NCI-H82 treated with DMSO at 0.1 percent for 48 hours (cell line): Measurements from ENCODE around the gene IPPK.

ENCODE experiments used
- DNase-seq: peaks from one replicate; lab custom pipeline; 2025; ENCODE audit not compliant: unreplicated experiment; lab: John Stamatoyannopoulos, UW

The IPPK gene

DNA sequence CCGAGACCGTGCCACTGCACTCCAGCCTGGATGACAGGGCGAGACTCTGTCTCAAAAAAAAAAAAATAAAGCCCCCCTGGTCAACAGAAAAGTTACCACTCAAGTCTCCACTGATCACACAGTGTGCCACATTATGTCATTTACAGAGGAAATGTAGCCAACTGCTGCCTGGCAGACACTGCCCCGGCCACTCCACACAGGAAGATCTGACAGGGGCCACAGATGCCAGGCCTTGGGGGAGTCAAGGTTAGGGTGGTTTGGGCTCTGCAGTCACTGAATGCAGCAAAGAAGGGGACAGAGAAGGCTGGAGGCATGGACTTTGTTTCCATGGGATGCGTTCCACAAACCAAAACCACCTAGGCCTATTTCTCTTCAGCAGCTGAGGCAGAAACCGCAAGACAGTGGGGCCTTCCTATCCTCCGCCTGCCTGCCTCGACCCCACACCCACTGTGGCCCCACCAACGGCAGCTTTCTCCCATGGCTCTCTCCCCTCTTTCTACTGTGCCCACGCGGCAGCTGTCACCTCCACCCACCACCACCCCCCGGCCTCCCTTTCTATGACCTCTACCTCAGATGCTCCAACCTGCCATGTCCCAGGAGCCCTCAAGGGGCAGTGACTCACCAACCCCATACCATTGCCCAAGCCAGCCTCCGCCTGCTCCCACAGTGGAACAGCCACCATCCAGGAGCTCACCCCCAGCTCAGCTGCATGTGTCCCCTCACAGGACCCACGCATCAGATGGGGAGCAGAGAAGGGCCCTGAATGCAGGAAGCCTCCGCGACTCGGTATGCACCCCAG is 12.4 kb downstream of the IPPK start:
- no peak for DNase-seq

DNA sequence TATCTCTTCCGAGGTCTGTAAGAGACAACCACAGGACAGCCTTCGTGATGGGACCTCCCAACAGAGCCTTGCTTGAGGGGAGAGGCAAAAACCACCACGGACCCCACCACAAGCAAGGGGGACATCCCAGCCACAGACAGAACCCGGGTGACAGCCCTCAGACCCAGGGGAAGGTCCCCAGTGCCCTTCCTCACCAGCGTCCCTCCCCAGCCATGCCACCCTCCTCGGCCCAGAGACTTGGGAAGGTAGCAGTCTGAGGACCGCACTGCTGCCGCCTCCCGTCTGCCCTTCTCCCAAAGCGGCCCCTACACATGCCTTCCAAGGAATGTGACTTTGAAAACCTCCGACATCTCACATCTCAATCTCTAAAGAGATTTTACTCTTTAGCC is 13.4 kb downstream of the IPPK start:
- DNase-seq, result no peak

DNA sequence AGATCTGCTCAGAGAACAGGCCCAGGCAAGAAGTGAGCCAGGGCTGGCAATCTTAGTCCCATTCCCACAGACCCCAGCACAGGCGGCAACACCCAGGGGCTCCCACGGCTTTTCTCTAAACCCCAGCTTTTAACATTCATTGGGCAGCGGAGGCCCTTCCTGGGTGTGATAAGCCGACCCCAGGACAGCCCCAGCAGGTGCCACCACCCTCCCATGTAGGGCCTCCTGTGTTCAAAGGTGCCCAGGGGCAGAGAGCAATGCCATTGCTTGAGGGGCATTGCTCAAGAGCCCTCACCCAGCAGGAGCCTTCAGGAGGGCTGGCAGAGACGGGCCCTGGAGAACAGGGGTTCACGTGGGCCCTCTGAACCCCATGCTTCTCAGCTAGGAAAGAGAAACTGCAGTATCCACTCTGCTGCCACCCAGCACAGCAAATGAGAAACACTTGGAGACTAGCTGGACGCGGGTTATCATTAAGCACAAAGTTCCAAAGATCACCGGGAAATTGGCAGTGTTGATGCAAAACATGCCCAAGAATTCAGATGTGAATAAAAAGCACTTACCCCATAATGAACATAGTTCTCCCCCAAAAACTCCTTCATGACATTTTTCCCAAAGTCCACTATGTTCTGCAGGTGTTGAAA is 13.9 kb downstream of the IPPK start:
- DNase-seq, result no peak

DNA sequence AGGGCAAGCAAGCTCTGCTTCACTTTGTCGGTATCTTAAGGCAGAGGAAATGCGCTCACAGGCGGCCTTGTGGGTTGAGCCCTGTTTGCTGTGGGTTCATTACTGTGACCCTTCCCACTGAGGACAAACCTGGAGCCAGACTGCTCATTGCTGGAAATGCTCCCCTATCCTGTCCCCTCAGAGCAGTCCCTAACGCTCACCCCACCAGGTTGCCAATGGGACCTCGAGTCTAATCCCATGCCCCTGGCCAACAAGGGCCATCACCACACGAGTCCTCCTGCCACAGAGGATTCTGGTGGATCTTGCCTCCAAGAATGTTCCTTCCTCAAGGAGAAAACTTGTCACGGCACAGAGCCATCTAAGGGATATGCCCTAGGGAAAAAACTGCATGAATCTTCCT is 14.6 kb downstream of the IPPK start:
- no peak for DNase-seq

DNA sequence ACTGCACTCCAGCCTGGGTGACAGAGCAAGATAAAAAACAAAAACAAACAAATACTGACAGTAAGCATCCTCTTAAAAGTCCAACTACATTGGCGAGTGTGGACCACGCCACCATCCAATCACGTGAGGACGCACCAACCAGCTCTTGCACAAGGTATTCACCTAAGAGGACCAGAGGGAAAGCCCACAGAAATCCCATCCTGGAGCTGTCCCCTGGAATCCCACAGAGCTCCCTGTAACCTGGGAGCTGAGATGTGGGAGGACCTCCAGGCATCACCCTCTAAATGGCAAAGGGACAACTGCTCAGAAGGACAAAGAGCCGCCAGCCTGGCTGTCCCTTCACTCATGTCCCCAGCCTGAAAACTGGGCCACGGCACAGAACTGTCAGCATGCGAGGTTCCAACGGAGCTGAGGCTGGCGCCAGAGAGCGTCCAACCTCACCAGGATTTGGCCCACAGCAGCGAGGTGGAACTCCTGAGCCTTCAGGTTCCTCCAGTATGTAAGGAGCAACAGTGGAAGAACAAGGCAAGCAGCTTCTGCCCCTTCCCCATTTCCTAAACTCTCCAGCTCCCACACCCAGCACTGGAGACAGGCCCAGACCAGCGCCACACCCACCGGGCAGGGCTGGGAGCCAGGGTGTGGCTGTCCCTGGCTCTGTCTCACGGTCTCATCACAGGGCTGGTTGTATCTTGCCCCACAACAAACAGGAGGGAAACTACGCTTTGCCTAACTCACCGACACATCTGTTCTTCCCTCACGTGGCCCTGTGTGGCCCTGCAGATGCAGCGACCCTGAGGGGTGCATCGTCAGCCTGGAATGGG is 15.2 kb downstream of the IPPK start:
- DNase-seq, result no peak

DNA sequence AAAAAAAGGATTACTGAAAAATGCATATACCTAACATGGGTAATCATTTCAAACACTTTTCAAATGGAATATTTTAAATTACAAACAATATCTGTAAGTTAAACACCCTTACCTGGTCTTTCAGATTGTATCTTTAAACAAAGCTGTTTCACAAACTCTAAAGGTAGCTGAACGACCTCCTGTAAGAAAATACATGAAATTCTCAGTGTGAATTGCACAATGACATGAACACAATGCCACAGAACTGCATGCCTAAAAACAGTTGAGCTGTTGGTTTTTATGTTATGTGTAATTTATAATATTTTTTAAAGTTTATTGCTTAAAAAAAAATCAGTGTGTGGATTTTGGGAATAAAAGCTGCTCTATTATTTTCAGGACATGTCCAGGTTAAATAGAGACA is 17.5 kb downstream of the IPPK start:
- no peak for DNase-seq

DNA sequence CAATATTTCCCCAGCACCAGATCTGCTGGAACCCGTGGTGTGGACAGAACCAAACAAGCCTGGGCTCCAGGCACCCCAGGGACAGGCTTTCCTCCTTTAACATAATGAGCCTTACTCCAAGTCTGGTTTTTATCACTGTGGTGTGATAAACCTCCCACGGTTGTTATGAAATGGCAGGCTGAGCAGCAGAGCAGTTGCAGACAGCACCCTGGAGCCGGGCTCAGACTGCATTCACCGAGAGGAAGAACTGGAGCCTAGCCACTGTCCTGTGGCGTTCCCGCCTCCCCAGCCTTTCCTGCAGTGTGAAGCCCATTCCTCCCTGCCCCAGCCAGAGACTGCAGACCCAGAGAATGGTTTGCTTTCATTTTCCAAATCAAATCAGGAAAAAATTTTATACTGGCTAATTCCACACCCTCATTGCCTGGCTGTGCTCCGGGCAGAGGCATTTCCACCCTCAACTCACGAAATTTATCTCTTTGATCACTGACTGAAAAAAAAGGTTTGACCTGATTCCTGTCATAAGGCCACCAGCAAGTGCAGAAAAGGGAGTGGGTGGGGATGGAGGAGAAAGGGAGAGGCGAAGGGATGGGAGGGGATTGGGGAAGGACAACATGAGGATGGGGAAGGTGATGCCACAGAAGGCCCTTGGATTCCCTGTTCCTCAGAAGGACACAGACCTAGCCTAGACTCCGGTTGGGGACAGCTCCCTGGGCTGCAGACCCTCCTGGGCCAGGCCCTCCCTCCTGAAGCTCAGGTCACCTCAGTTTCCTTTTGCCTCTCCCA is 18.9 kb downstream of the IPPK start:
- no peak for DNase-seq

DNA sequence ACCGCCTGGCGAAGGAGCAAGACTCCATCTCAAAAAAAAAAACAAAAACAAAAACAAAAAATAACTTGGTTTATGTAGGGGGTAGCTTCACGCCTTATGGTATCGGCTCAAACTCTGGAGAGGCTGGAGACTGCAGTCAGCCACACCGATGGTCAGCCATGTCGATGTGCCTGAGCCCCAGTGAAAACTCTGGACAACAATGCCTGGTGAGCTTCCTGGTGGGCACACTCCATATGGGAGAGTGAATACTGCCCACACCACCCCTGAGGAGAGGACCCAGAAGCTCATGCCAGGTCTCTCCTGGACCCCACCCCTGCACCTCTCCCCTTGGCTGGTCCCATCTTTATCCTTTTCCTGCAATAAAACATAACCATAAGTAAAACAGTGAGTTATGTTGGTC is 19.6 kb downstream of the IPPK start:
- DNase-seq, result no peak

DNA sequence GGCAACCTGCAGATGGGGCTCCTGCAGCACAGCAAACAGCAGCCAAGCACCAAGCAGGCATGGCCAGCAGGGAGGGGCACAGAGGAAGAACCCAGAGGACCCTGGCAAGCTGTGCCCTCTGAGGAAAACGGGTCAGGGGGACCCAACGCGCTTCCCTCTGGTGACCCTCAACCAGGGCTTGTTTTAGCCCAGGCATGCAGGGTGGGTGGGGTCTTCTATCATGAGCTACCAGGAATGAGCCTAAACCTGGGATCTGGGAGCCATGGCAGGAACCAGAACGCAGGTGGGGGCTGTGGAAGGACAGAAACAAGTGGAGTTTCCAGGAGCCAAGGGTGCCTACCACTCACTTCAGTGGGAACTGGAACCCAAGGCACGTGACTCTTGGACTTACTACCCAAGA is 20.9 kb downstream of the IPPK start:
- no peak for DNase-seq

DNA sequence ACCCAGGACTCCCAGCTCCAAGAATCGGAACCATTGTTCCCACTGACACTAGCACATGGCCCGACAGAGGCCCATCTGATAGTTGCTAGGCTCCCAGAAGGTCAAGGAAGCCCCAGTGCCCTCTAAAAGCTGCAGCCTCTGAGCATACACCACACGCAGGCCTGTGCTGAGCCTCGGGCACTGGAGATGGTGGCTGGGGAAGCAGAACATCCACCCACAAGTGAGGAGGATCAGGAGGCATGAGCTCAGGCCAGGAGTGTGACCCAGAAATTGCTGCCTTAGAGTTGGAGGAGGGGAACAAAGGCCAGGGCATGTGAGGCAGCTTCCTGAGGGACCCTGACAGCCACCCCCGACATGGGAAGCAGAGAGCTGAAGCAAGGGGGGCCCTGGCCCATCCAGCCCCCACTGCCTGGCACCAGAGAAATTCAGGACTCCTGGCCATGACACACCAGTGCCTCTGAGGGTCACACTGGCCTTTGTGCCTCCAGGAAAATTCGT is 21.4 kb downstream of the IPPK start:
- DNase-seq, result no peak

DNA sequence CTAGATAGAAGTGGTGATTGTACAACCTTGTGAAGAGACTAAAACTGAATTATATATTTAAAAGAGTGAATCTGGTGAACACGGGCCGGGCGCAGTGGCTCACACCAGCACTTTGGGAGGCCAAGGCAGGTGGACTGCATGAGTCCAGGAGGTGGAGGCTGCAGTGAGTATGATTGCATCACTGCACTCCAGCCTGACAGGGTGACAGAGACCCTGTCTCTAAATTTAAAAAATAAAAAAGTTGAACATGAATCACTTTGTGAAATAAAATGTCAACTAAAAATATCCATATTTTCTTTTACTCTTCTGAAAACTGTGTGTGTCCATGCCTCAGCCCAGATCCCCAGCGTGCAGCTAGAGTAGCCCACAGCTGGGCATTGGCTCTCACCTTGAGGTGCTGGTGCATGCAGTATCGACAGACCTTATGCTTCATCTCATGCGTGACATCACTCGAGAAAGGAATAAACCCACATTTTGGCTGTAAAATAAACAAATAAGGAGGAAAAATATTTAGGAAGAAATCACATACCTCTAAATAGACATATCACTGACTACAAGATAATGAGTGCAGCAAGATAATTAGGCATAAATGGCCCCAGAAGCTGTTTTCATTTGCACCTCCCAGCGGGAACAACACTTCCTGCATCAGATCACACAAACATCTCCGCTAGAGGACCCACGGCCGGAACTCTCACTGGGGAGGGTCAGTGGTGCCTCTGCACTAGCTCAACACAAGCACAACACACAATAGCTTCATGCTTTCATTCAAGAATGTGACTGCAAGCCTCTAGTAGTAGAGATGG is 22.1 kb downstream of the IPPK start:
- DNase-seq, result no peak

DNA sequence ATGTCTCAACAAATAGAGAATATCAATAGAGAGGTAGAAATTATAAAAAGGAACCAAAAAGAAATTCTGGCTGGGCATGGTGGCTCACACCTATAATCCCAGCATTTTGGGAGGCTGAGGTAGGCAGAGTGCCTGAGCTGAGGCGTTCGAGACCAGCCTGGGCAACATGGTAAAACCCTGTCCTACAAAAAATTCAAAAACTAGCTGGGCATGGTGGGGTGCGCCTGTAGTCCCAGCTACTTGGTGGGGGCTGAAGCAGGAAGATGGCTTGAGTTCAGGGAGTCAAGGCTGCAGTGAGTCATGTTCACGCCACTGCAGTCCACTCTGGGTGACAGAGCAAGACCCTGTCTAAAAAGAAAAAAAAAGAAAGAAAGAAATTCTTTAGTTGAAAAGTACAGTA is 24.9 kb downstream of the IPPK start:
- DNase-seq, result no peak

DNA sequence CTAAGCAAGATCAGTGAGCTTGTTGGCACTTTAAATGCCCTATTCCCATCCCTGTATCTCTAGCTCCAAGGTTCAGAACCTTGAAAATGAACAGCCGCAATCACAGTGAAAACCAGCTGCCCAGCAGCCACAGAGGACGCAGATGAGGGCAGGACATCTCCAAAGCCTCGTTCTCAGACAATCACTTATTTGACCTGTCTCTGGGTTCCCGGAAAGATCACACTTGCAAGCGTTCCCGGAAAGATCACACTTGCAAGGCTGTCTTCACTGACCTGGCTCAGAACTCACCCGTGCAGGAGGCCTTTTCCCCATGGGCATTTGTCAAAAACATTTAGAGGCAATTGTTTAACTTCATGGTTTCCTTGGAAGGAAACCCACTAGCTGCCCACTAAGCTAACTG is 25.7 kb downstream of the IPPK start:
- DNase-seq, result no peak

DNA sequence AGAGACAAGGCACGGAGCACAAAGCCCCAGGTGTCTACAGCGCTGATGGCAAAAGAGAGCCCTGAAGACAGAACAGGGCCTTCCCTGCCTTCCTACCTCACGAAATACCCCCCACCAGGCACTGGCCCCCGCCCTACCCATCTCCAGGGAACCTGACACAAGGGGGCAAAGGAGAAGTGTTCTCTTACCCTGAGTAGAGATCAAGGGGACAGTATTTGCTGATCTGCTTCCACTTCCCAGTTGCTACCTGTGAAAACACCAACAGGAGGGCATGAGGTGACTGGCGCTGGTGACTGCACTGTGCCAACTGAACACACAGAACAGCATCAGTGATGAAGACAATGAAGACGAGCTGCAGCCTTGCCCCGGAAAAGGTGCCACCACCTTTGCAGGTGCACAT is 27.4 kb downstream of the IPPK start:
- DNase-seq, result no peak

DNA sequence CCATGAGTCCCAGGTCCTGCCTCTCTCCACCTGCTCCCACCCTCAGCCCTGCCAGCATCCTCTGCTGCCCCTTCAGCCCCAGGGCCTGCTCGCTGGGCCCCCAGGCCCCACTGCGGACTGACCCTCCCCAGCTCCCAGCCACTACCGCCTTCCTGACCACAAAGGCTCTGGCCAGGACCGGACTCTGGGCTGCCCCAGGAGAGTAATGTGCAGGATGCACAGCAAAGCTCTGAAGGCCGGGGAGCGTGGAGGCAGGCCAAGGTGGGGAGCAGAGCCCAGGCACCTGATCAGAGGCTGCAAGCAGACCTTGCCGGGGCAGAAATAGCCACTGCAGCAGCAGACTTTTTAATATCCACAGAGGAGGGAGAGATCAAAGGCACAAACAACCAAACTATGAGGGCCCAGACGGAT is 27.9 kb downstream of the IPPK start:
- no peak for DNase-seq

DNA sequence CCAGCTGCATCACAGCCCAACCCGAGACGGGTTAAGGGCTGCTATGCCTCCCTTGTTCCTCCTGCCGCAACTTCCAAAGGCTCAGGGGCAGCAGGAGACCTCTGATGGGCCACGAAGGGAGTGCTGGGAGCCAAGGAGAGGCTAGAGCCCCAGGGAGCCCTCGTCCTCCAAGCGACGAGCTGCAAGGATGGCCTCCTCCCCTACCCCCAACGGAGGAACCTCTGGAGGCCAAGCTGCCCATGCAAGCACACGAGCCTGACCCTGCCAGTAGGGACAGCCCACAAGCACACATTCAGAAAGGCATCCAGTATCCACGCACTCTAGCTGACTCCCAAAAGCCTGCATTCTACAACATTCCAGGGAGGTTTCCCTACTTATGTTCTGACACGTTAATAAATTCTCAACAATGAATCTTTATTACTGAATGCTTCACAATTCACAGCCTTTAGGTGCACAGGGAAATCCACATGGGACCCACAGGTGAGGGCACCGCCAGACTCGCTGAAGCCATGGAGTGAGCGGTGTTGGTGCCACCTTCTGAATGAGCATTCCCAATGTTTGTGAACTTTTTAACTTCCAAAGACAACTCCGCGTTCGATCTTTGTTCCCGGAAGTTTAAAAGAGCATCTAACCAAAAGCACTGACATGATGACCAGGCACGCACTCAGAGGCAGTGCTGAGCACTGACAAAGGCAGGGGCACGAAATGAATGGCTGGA is 28.7 kb downstream of the IPPK start:
- no peak for DNase-seq

DNA sequence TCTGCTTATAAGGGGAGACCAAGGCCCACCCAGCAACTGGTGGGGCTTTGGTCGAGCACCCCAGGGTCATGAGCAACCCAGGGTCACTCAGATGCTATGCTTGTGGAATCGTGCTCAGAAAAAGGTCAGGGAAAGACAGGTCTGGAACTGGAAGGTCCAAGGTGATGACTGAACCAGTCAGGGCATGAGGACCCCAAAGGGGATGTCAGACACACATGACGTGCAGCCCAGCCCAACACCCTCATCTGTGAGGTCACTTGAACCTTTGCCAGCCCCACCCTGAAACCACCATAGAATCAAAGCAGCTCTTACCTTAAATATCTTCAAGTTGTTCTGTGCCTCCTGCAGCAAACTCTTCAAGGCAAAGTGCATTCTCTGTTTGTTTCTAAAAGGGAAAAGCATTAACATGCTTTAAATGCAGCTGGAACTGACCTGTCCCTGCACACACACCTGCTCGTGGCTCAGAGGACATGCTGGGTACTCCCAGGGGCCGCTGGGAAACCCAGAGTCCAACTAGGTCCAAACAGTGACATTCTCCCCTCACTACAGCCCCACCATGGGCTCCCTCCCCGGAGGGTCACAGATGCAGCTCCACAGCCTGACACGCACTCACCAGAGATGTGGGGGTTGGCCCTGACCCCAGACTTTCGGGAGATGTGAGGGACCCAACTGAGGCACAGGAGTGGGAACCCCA is 29.4 kb downstream of the IPPK start:
- DNase-seq, result no peak

DNA sequence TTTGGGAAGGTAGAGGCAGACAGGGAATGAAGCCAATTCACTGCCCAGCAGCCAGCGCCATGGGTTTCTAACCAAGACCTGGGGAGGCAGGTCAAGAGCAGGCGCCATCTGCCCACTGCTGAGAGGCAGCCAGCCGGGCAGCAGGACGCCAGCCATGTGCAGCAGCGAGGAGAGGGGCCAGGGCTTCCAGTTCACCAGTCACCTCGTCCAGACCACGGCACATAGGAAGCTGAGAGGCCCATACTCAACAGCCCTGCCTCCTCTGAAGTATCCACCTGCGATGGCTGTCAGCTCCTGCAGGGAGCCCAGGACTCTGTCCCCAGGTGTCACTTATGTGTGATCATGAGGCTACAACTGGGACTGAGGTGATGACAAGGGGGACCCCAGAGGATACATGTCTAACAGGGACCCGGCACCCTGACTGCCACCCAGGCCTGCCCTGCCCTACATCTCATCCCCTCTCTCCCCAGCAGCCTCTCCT is 30.1 kb downstream of the IPPK start:
- DNase-seq, result no peak

DNA sequence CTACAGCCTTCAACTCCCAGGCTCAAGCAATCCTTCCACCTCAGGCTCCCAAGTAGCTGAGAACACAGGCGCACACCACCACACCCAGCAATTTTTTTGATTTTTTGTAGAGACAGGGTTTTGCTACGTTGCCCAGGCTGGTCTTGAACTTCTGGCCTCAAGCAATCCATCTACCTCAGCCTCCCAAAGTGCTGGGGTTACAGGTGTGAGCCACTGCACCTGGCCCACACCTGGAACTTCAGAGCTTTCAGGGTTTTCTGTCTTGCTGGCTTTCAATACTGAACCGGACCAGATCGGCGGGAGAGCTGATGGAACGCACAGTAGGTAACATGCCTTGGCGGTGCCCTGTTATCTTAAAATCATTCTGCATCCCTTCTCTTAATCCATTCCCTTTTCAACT is 30.8 kb downstream of the IPPK start:
- DNase-seq, result no peak
